Measurements from ENCODE around the gene RYR2.

Gene RYR2

DNA sequence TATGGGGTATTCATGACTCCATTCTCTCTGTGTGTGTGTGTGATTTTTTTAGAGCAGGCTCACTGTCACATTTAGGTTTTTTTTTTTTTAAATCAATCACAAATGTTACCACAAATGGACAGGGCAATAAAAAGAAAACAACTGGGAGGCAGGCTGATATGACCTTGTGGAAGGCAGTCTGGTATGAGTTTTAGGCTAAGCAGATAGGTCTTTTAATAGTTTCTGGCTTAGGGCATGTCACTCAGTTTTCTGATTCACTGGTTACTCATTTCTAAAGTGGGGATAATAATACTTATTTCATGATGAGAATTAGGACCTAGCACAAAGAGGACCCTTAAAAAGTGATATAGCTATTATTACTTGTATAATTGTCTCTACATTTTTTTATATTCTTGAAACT, 278.9 kb downstream of the RYR2 start:
- no peak overlapping the region for H3K4me3 ChIP-seq (ENCODE audit: low read length)
- no peak for TF ChIP-seq CTCF (IDR thresholded peaks at IDR 0.05; ENCODE audit: insufficient read depth, low read depth, low read length, missing control alignments)
- no peak for DNase-seq (ENCODE audit: low read depth)

- no peak for DNase-seq (ENCODE audit: low read depth)
- no peak overlapping the region for H3K4me3 ChIP-seq (ENCODE audit: low read length)
- TF ChIP-seq CTCF (IDR thresholded peaks at IDR 0.05; ENCODE audit: insufficient read depth, low read depth, low read length, missing control alignments) = no peak
Observed at GRCh38 chr1:237324226-237324625, 282.2 kb downstream of the RYR2 start.

DNA sequence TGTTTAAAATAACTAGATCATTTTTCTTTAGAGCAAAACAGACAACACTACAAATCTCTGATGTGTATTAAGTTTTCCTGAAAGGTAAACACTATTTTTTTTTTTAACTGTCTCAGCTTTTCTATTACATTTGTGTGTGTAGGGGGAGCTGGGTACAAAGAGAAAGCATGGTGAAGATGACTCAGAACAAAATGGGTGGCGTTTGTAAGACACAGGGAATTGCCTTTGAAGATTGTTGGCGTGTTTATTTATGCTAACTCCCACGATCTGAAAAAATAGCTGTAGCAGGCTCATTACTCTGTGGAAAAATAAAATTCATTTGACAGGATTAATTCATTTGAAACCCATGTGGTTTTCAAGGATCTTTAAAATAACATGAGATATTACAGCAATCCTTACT, 285.1 kb downstream of the RYR2 start:
- H3K4me3 ChIP-seq (ENCODE audit: low read length) = no peak overlapping the region
- TF ChIP-seq CTCF (IDR thresholded peaks at IDR 0.05; ENCODE audit: insufficient read depth, low read depth, low read length, missing control alignments) = no peak
- DNase-seq (ENCODE audit: low read depth) = no peak

DNA sequence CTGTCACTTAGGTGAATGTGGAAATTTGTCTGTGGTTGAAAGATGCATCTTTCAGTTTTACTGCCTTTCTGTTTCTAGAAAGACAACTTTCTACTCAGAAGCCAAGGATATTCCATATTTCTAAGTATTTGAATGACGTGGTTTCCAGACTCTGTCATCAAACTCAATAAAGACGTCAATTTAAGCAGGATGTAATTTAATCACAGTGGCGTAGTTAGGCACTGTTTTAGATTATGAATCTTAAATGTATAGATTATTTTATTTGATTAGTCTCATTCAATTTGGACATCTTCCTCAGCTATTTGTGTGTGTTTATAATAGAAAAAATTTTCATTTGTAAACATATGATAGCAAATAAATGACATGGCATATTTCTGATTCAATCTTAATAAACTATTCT, 298.9 kb downstream of the RYR2 start:
- H3K4me3 ChIP-seq (ENCODE audit: low read length) = no peak overlapping the region
- TF ChIP-seq CTCF (IDR thresholded peaks at IDR 0.05; ENCODE audit: insufficient read depth, low read depth, low read length, missing control alignments) = no peak
- no peak for DNase-seq (ENCODE audit: low read depth)

GRCh38 chr1:237341391-237341790, 299.4 kb downstream of the RYR2 start:
- no peak overlapping the region for H3K4me3 ChIP-seq (ENCODE audit: low read length)
- no peak for DNase-seq (ENCODE audit: low read depth)
- TF ChIP-seq CTCF (IDR thresholded peaks at IDR 0.05; ENCODE audit: insufficient read depth, low read depth, low read length, missing control alignments) = no peak

- TF ChIP-seq CTCF (IDR thresholded peaks at IDR 0.05; ENCODE audit: insufficient read depth, low read depth, low read length, missing control alignments) = no peak
- no peak overlapping the region for H3K4me3 ChIP-seq (ENCODE audit: low read length)
- DNase-seq (ENCODE audit: low read depth) = no peak
Observed at GRCh38 chr1:237342730-237343129, 300.7 kb downstream of the RYR2 start.

DNA sequence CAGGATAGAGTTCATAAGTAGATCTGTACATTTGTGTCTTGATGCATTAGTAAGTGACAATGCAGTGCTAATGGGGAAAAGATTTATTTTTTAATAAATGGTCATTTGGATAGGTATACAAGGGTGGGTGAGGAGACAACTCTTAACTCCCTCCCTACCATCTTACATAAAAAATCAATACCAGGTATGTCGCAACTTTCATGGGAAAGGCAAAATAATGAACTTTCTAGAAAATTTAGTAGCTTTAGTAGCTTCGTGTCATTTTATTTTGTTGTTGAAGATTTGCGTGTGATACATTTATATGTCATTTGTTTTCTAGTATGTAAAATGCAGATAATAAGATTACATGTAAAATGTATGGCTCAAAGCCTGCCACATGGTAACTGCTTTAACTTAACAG, 310.8 kb downstream of the RYR2 start:
- TF ChIP-seq CTCF (IDR thresholded peaks at IDR 0.05; ENCODE audit: insufficient read depth, low read depth, low read length, missing control alignments) = no peak
- H3K4me3 ChIP-seq (ENCODE audit: low read length) = no peak overlapping the region
- DNase-seq (ENCODE audit: low read depth) = no peak

All from epithelial cell of esophagus (primary cell).